IMR-90 (cell line): ENCODE measurements around the gene HEXIM1.

Experiments
- CHD1 ChIP-seq: IDR thresholded peaks from 2 replicates; pipeline ENCODE4 v1.6.1; 2012; ENCODE audit warnings: low read depth, low read length, improper control_type of control experiment
- CTCF ChIP-seq: conservative IDR thresholded peaks from 2 replicates; pipeline ENCODE4 v1.5.1; 2012; ENCODE audit warnings: mild to moderate bottlenecking, low read depth, low read length, improper control_type of control experiment

- TF ChIP-seq CHD1 (no peak), CTCF (no peak)
Observed at GRCh38 chr17:45110676-45111611, 37.3 kb upstream of the HEXIM1 start.
